ENCODE measurements around the gene OTUD5. TPM values are rescaled to one million over a fixed set of nuclear protein-coding genes. Genes with fewer than 3 reads are reported as not detected.

The OTUD5 gene
- total RNA-seq (23.6 and 33.0 TPM in 2 replicates), polyA plus RNA-seq (41.4 and 46.6 TPM in 2 replicates), polyA minus RNA-seq (ENCODE audit: low replicate concordance) (78.5 and 127 TPM in 2 replicates)
- 40.6 and 44.9 TPM in 2 replicates for polyA plus RNA-seq (2012)

GRCh38 chrX:48957477-48957826 is at the start of gene OTUD5:
TSS of gene OTUD5 (minus strand) at chrX:48957607. CDS start at chrX:48957570, 37 bp downstream.
- H3K4me2 ChIP-seq (ENCODE audit: extremely low read depth, insufficient read depth, low read length), result peak within 1 kb of the TSS; percentile 80
- H4K20me1 ChIP-seq (ENCODE audit: control insufficient read depth, extremely low read depth, insufficient read depth, low read length), result no peaks in the 10 kb centered on the region
- no peak for DNase-seq (ENCODE audit: low read depth in 2 of 2)
- H2AFZ ChIP-seq (ENCODE audit: low read length), result peak within 1 kb of the TSS; percentile 65
- no peaks in the 10 kb centered on the region for H3K36me3 ChIP-seq (ENCODE audit: control insufficient read depth, insufficient read depth, low read length)
- H3K4me3 ChIP-seq (replicated peaks in 1 of 4; ENCODE audit: control extremely low read depth in 1 of 4, insufficient read depth in 1 of 4, low read depth in 3 of 4, low read length in 4 of 4), result peak within 1 kb of the TSS; percentile 57 to 81 (median 71)
- H3K9me3 ChIP-seq (ENCODE audit: control insufficient read depth, insufficient read depth, low read depth, low read length), result no peaks in the 10 kb centered on the region
- H3K27ac ChIP-seq (ENCODE audit: insufficient read depth, low read length), result peak within 1 kb of the TSS; percentile 99
- peaks cover 37% of the 10 kb centered on the region for H3K79me2 ChIP-seq (ENCODE audit: control insufficient read depth, insufficient read depth, low read length)
- H3K4me1 ChIP-seq (ENCODE audit: control insufficient read depth, extremely low read depth, insufficient read depth, low read length), result peaks cover 5% of the 10 kb centered on the region
- TF ChIP-seq CTCF (conservative IDR thresholded peaks at IDR 0.05 in 1 of 2, IDR thresholded peaks at IDR 0.05 in 1 of 2; ENCODE audit: low read depth in 1 of 2, low read length in 2 of 2) (no peak), EZH2 (IDR thresholded peaks at IDR 0.05; ENCODE audit: low read length, missing control alignments) (no peak)
- H3K27me3 ChIP-seq (ENCODE audit: control insufficient read depth, insufficient read depth, low read length), result no peaks in the 10 kb centered on the region
- H3K9ac ChIP-seq (ENCODE audit: insufficient read depth, low read length), result peak within 1 kb of the TSS; percentile 85

GRCh38 chrX:49003696-49004095 is 46.3 kb upstream of the OTUD5 start:
- Histone ChIP-seq H3K9me3 (ENCODE audit: control insufficient read depth, insufficient read depth, low read depth, low read length) (no peaks in the 10 kb centered on the region), H3K4me1 (ENCODE audit: control insufficient read depth, extremely low read depth, insufficient read depth, low read length) (no peaks in the 10 kb centered on the region), H3K36me3 (ENCODE audit: control insufficient read depth, insufficient read depth, low read length) (no peaks in the 10 kb centered on the region), H3K4me3 (replicated peaks in 1 of 4; ENCODE audit: control extremely low read depth in 1 of 4, insufficient read depth in 1 of 4, low read depth in 3 of 4, low read length in 4 of 4) (no peak overlapping the region), H3K27me3 (ENCODE audit: control insufficient read depth, insufficient read depth, low read length) (no peaks in the 10 kb centered on the region), H3K27ac (ENCODE audit: insufficient read depth, low read length) (no peak overlapping the region), H4K20me1 (ENCODE audit: control insufficient read depth, extremely low read depth, insufficient read depth, low read length) (no peaks in the 10 kb centered on the region), H3K9ac (ENCODE audit: insufficient read depth, low read length) (no peak overlapping the region), H2AFZ (ENCODE audit: low read length) (no peak overlapping the region), H3K79me2 (ENCODE audit: control insufficient read depth, insufficient read depth, low read length) (peaks cover 8% of the 10 kb centered on the region), H3K4me2 (ENCODE audit: extremely low read depth, insufficient read depth, low read length) (no peak overlapping the region)
- TF ChIP-seq EZH2 (IDR thresholded peaks at IDR 0.05; ENCODE audit: low read length, missing control alignments) (no peak), CTCF (conservative IDR thresholded peaks at IDR 0.05 in 1 of 2, IDR thresholded peaks at IDR 0.05 in 1 of 2; ENCODE audit: low read depth in 1 of 2, low read length in 2 of 2) (no peak)
- DNase-seq (ENCODE audit: low read depth in 2 of 2), result no peak

GRCh38 chrX:49002091-49002935 is 44.9 kb upstream of the OTUD5 start, which contains the start of gene GRIPAP1:
TSS of gene GRIPAP1 (minus strand) at chrX:49002264. CDS start at chrX:49002229, 35 bp downstream.
- peak; percentile 93 to 98 for DNase-seq (ENCODE audit: low read depth in 2 of 2)
- no peaks in the 10 kb centered on the region for H3K27me3 ChIP-seq (ENCODE audit: control insufficient read depth, insufficient read depth, low read length)

More at GRCh38 chrX:49002091-49002935, 44.9 kb upstream of the OTUD5 start, which contains the start of gene GRIPAP1:
- H3K27ac ChIP-seq (ENCODE audit: insufficient read depth, low read length), result peak within 1 kb of the TSS; percentile 97
- no peaks in the 10 kb centered on the region for H3K36me3 ChIP-seq (ENCODE audit: control insufficient read depth, insufficient read depth, low read length)
- peak within 1 kb of the TSS; percentile 75 for H3K4me2 ChIP-seq (ENCODE audit: extremely low read depth, insufficient read depth, low read length)
- peak within 1 kb of the TSS; percentile 77 to 90 (median 82) for H3K4me3 ChIP-seq (replicated peaks in 1 of 4; ENCODE audit: control extremely low read depth in 1 of 4, insufficient read depth in 1 of 4, low read depth in 3 of 4, low read length in 4 of 4)
- peak within 1 kb of the TSS; percentile 91 for H2AFZ ChIP-seq (ENCODE audit: low read length)
- no peaks in the 10 kb centered on the region for H3K9me3 ChIP-seq (ENCODE audit: control insufficient read depth, insufficient read depth, low read depth, low read length)
- H3K4me1 ChIP-seq (ENCODE audit: control insufficient read depth, extremely low read depth, insufficient read depth, low read length), result no peaks in the 10 kb centered on the region
- TF ChIP-seq EZH2 (IDR thresholded peaks at IDR 0.05; ENCODE audit: low read length, missing control alignments), result no peak
- no peak for TF ChIP-seq CTCF (conservative IDR thresholded peaks at IDR 0.05 in 1 of 2, IDR thresholded peaks at IDR 0.05 in 1 of 2; ENCODE audit: low read depth in 1 of 2, low read length in 2 of 2)
- peak within 1 kb of the TSS; percentile 77 for H3K9ac ChIP-seq (ENCODE audit: insufficient read depth, low read length)
- no peaks in the 10 kb centered on the region for H4K20me1 ChIP-seq (ENCODE audit: control insufficient read depth, extremely low read depth, insufficient read depth, low read length)
- peaks cover 8% of the 10 kb centered on the region for H3K79me2 ChIP-seq (ENCODE audit: control insufficient read depth, insufficient read depth, low read length)
